ENCODE measurements around the gene NMT2. TPM values are rescaled to one million over a fixed set of nuclear protein-coding genes. Genes with fewer than 3 reads are reported as not detected.

NMT2 gene
- total and polyA plus RNA-seq, 2 experiments from 2014 or later: 15.0 to 23.4 TPM

- no peak for TF ChIP-seq CTCF (IDR thresholded peaks at IDR 0.05; ENCODE audit: poor library complexity)
- TF ChIP-seq EZH2phosphoT487 (IDR thresholded peaks at IDR 0.05; ENCODE audit: low read depth, severe bottlenecking, unreplicated experiment): no peak
- no peak for TF ChIP-seq EZH2 (IDR thresholded peaks at IDR 0.05; ENCODE audit: borderline replicate concordance)
- H3K9me3 ChIP-seq (ENCODE audit: low read depth): no peaks in the 10 kb centered on the region
- no peak for DNase-seq (ENCODE audit: low spot score)
- H3K4me3 ChIP-seq: no peak overlapping the region
- peak overlapping the region; percentile 53 for H3K4me2 ChIP-seq
- H3K4me1 ChIP-seq (ENCODE audit: insufficient read depth): peaks cover 6% of the 10 kb centered on the region
- no peaks in the 10 kb centered on the region for H4K20me1 ChIP-seq (ENCODE audit: insufficient read depth, poor library complexity, severe bottlenecking)
- no peaks in the 10 kb centered on the region for H3K9me2 ChIP-seq (replicated peaks; ENCODE audit: insufficient read depth)
- H3K27me3 ChIP-seq: no peaks in the 10 kb centered on the region
- H3K79me2 ChIP-seq: peaks cover 22% of the 10 kb centered on the region
- H2AFZ ChIP-seq: no peak overlapping the region
- H3K36me3 ChIP-seq (replicated peaks; ENCODE audit: insufficient read depth, low read depth): no peaks in the 10 kb centered on the region
- no peak overlapping the region for H3K27ac ChIP-seq
- WGBS (ENCODE audit: low lambda C conversion rate, missing lambda C conversion rate): 57% methylated on average over 16 of the region's 16 CpGs
Observed at GRCh38 chr10:15141136-15142054, 27.1 kb downstream of the NMT2 start.

GRCh38 chr10:15140698-15141097, 27.8 kb downstream of the NMT2 start:
- Histone ChIP-seq H3K4me3 (no peak overlapping the region), H3K27ac (no peak overlapping the region), H3K9me2 (replicated peaks; ENCODE audit: insufficient read depth) (no peaks in the 10 kb centered on the region), H3K36me3 (replicated peaks; ENCODE audit: insufficient read depth, low read depth) (no peaks in the 10 kb centered on the region), H4K20me1 (ENCODE audit: insufficient read depth, poor library complexity, severe bottlenecking) (no peaks in the 10 kb centered on the region), H3K79me2 (peaks cover 19% of the 10 kb centered on the region), H2AFZ (no peak overlapping the region), H3K9me3 (ENCODE audit: low read depth) (no peaks in the 10 kb centered on the region), H3K27me3 (no peaks in the 10 kb centered on the region), H3K4me2 (peak overlapping the region; percentile 53), H3K4me1 (ENCODE audit: insufficient read depth) (peaks cover 6% of the 10 kb centered on the region)
- DNase-seq (ENCODE audit: low spot score): no peak
- TF ChIP-seq CTCF (IDR thresholded peaks at IDR 0.05; ENCODE audit: poor library complexity): no peak
- TF ChIP-seq EZH2 (IDR thresholded peaks at IDR 0.05; ENCODE audit: borderline replicate concordance): no peak
- no peak for TF ChIP-seq EZH2phosphoT487 (IDR thresholded peaks at IDR 0.05; ENCODE audit: low read depth, severe bottlenecking, unreplicated experiment)
- 94% methylated on average over 7 of the region's 7 CpGs for WGBS (ENCODE audit: low lambda C conversion rate, missing lambda C conversion rate)

GRCh38 chr10:15137636-15138035, 30.9 kb downstream of the NMT2 start:
- no peaks in the 10 kb centered on the region for H3K27me3 ChIP-seq
- no peak overlapping the region for H2AFZ ChIP-seq
- H3K9me3 ChIP-seq (ENCODE audit: low read depth): no peaks in the 10 kb centered on the region
- no peak for TF ChIP-seq EZH2 (IDR thresholded peaks at IDR 0.05; ENCODE audit: borderline replicate concordance)
- no peak for TF ChIP-seq CTCF (IDR thresholded peaks at IDR 0.05; ENCODE audit: poor library complexity)
- TF ChIP-seq EZH2phosphoT487 (IDR thresholded peaks at IDR 0.05; ENCODE audit: low read depth, severe bottlenecking, unreplicated experiment): no peak
- H3K9me2 ChIP-seq (replicated peaks; ENCODE audit: insufficient read depth): no peaks in the 10 kb centered on the region
- WGBS (ENCODE audit: low lambda C conversion rate, missing lambda C conversion rate): 100% methylated on average over 1 of the region's 1 CpG
- H3K4me1 ChIP-seq (ENCODE audit: insufficient read depth): peaks cover 6% of the 10 kb centered on the region
- no peak for DNase-seq (ENCODE audit: low spot score)
- no peaks in the 10 kb centered on the region for H4K20me1 ChIP-seq (ENCODE audit: insufficient read depth, poor library complexity, severe bottlenecking)
- H3K27ac ChIP-seq: peak overlapping the region; percentile 56
- H3K79me2 ChIP-seq: peaks cover 6% of the 10 kb centered on the region
- H3K4me2 ChIP-seq: no peak overlapping the region
- no peak overlapping the region for H3K4me3 ChIP-seq
- no peaks in the 10 kb centered on the region for H3K36me3 ChIP-seq (replicated peaks; ENCODE audit: insufficient read depth, low read depth)

Data from hepatocyte (in vitro differentiated cells).